Measurements from ENCODE around the gene CYP8B1. TPM values are rescaled to one million over a fixed set of nuclear protein-coding genes. Genes with fewer than 3 reads are reported as not detected.

Gene CYP8B1
- total and polyA plus RNA-seq, 9 of the 15 experiments (the other 6 are each of a cell fraction or from before 2014, with no cell fraction given): 0.04 TPM; not detected in 8

DNA sequence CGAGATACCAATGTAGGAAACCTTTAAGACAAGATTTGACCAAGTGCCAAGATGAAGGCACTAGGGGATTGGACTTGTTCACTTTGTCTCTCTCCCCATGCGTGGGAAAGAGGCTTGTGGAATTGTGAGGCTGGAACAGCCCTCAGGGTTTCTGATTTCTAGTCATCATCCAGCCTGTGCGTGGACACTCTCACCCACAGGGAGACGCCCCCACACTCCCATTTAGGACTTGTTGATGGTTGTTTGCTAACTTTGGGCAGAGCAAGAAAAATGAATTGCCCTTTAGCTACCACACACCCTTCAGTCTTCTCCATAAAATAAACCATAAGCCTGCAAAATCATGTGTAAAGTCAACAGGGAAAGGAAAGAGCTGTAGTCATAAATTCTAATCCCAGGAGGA lies 48.0 kb downstream of the CYP8B1 start (continued):
- TF ChIP-seq, protein P1, sequence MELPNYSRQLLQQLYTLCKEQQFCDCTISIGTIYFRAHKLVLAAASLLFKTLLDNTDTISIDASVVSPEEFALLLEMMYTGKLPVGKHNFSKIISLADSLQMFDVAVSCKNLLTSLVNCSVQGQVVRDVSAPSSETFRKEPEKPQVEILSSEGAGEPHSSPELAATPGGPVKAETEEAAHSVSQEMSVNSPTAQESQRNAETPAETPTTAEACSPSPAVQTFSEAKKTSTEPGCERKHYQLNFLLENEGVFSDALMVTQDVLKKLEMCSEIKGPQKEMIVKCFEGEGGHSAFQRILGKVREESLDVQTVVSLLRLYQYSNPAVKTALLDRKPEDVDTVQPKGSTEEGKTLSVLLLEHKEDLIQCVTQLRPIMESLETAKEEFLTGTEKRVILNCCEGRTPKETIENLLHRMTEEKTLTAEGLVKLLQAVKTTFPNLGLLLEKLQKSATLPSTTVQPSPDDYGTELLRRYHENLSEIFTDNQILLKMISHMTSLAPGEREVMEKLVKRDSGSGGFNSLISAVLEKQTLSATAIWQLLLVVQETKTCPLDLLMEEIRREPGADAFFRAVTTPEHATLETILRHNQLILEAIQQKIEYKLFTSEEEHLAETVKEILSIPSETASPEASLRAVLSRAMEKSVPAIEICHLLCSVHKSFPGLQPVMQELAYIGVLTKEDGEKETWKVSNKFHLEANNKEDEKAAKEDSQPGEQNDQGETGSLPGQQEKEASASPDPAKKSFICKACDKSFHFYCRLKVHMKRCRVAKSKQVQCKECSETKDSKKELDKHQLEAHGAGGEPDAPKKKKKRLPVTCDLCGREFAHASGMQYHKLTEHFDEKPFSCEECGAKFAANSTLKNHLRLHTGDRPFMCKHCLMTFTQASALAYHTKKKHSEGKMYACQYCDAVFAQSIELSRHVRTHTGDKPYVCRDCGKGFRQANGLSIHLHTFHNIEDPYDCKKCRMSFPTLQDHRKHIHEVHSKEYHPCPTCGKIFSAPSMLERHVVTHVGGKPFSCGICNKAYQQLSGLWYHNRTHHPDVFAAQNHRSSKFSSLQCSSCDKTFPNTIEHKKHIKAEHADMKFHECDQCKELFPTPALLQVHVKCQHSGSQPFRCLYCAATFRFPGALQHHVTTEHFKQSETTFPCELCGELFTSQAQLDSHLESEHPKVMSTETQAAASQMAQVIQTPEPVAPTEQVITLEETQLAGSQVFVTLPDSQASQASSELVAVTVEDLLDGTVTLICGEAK (IDR thresholded peaks at IDR 0.05): no peak
- TF ChIP-seq, protein P1 (CRISPR knock-in tag; IDR thresholded peaks at IDR 0.05): no peak

Data from K562 (cell line).